GM18907 (cell line): Measurements from ENCODE around the gene COL16A1.

Source experiments
- ATAC-seq: cut with Tn5 transposase; IDR thresholded peaks from one replicate; pipeline ENCODE4 v1.9.1; 2021; ENCODE audit warnings: mild to moderate bottlenecking, moderate library complexity; ENCODE audit not compliant: unreplicated experiment

Gene COL16A1

DNA sequence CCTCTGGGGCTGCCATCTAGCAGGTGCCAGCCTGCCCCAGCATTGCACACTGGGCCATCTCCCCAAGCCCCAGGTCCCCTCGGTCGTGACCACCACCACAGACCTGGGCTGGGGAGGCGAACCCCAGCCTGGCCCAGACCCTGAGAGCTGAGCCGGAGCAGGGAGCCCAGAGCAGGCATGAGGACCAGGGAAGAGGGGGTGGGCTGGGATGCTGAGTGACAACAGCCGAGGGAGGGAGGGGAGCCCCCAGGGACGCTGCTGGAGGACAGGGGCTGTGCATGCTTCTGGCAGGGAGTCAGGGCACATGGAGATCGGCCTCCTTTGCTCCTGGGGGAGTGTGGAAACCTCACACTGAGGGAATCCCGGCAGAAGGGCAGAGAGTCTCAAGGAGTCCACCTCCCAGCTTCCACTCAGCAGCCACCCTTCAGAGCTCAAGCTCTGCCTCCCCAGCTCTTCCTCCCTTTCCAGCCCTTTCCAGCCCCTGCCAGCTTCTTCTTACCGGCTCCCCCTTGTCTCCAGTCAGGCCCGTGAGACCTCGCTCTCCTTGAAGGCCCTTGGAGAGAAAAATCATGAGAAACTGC, 35.4 kb downstream of the COL16A1 start:
- ATAC-seq: no peak

- ATAC-seq: no peak
Measured at GRCh38 chr1:31667065-31667785, 36.6 kb downstream of the COL16A1 start.

DNA sequence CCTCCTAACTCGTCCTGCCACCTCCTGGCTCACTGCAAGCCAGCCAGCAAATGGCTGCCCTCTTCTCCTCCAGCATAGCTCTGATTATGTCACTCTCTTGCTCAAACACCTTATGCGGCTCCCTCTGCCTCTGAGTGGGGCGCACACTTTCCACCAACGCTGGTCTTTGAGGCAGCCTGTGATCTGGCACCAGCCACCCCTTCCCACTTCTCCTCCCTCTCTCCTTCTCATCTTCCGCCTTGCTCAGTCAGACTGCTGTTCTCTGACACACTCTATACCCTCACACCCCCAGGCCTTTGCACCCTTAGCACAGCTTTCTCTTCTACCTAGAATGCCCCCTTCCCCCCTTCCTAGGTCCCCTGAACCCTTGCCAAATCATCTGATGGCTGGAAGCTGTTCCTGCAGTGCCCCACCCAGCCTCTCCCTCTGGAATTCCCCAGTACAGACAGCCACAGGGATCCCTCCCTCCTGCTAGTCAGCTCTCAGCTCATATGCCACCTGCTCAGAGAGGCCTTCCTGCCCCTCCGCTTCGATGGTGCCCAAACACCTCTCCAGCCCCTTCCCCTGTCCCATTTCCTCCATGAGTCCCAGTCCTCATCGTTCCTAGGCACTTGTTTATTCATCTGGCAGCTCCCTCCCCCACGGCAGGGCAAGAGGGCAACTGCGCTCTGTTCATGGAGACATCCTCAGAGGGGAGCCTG, 37.4 kb downstream of the COL16A1 start:
- no peak for ATAC-seq

- ATAC-seq: no peak
Measured at GRCh38 chr1:31665234-31665878, 38.5 kb downstream of the COL16A1 start.

DNA sequence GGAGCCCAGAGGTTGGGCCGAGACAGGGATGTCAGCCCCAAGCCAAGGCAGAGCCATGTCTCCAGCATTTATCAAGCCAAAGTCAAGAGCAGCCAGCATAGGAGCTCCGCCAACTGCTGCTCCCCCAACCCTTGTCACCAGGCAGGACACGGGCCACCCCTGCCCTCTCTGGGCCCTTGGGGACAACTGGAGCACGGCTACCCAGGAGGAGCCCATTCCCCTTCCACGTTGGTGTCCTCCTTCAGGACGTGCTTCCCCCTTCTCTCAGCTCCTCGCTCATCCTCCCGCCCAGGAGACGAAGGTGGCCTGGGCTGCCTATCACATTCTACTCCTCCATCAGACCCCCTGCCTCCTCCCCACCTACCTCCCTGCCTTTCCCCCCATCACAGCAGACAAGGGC, 39.3 kb downstream of the COL16A1 start:
- ATAC-seq: no peak

DNA sequence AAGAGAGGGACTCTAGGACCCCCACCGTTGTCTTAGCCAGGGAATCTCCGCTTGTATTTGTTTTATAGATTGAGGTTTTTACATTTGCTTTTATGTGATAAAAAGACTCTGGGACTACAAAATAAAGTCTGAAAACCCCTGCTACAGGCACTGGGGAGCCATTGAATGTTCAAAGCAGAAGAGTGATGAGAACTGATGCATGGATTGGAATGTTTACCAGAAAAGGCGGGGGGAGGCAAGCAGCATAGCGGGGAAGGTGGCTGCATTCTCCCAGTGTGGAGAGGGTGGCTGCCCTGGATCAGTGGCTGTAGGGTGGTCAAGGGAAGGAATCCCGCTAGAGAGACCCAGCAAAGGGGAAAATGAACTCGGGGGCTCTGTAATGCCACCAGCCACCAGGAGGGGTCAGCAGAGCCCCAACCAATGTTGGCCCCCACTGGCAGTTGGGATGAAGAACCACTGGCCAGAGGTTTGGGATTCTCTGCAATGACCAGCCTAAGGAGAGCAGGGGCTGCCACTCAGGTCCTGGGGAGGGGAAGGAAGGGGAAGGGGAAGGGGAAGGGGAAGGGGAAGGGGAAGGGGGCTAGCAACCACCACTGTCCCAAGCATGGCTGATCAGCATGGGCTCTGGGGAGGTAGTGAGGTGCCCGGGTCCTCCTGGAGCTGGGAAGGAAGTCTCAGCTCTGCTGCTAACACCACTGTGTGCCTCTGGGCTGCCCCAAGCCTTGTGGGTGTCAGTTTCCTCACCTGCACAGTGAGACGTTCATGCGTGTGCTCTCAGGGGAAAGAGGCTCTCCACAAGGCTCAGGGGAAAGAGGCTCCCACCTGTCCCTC, 40.0 kb downstream of the COL16A1 start:
- no peak for ATAC-seq

DNA sequence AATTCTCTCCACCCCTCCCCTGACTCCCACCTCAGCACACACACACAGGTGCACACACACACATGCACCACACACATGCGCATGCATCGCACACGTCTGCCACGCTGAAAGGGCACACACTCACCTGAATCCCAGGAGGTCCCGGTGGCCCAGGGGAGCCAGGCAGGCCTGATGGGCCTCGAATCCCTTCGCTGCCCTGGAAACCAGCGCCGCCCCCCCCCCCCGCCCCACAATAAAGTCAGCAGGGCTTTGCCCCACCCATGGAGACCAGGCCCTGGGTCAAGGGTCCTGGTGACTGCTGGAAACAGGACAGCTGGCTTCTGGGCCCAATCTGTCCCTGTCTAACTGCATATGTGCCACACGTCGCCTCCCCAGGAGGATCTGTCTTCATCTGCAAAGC, 41.4 kb downstream of the COL16A1 start:
- ATAC-seq: no peak

GRCh38 chr1:31661856-31662255, 42.0 kb downstream of the COL16A1 start:
- ATAC-seq: no peak

DNA sequence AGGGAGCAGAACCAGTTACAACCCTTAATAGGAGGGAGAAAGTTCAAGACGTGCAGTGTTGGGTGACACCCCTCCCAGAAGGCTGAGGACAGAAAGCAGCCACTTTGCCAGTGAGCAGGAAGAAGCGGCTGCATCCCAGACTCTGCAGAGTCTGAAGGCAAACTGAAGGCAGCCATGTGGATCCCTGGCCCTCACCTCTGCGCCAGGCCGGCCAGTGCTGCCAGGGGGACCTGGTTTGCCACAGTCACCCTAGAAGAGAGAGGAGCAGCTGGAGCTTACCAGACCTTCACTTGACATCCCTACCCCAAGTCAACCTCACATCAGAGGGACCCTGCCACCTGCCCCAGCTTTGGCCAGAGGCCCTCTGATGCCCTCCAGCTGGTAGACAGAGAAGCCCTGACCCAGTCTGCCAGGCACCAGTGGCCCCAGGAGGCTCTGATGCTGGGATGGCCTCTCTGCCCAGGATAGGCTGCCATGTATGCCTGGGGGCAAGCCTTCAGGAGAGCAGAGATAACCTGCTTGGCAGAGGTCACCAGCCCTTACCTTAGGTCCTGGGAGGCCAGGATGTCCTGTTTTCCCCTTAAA, 42.9 kb downstream of the COL16A1 start:
- ATAC-seq: no peak

- ATAC-seq: no peak
Measured at GRCh38 chr1:31659889-31660288, 43.9 kb downstream of the COL16A1 start.

GRCh38 chr1:31658721-31659120, 45.1 kb downstream of the COL16A1 start:
- no peak for ATAC-seq

GRCh38 chr1:31657972-31658510, 45.8 kb downstream of the COL16A1 start:
- no peak for ATAC-seq

DNA sequence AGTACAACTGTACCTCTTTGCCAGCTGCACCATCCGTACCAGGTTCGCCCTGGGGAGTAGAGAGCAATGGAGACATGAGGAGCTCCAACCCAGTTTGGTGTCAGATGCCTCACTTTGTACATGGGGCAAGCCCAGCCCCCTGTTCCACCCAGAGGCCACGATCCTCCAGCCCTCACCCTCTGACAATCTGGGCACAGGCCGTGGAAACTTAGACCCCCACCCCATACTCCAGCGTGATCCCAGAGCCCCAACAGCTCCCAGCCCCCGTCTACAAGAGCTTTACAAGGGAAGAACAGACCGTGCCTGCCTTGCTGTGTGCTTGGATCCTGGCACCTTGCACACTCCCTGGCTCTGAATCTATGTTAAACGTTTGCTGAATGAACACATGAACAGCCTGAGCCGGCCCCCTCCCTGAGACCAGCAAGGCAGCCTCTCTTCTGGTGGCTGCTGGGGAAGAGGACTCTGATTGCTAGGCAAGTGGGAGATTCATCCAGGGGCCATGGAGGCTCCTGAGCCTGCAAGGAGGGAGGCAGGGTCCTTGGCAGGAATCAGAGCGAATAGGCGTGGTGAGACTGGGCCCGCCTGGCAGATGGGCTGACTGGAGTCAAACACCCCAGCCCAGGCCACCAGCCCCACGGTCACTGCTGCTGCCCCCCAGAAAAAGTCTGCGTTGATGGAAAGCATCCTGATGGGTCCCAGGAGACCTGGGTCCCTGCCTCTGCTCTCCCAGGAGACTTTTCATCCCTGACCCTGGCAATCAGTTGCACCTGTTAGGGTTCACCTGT, 46.6 kb downstream of the COL16A1 start:
- ATAC-seq: no peak

DNA sequence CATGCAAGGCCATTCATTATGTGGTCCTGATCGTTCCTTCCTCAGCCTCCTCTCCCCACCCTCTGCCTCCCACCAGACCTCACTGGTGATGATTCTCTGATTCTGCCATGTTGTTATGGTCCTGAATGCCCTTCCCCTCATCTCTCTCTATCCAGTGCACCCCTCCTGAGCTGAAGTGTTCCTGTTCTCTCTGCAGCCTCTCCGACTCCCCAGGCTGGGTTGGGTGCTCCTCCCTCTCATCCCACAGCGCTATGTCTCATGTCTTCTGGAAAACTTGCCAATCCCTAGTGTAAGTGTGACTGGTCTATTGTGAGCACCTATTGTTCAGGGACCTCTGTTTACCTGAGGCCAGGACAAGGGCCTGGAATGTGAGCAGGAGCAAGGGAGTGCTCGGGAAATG, 48.1 kb downstream of the COL16A1 start:
- ATAC-seq: no peak

GRCh38 chr1:31655104-31655503, 48.7 kb downstream of the COL16A1 start:
- ATAC-seq: no peak

DNA sequence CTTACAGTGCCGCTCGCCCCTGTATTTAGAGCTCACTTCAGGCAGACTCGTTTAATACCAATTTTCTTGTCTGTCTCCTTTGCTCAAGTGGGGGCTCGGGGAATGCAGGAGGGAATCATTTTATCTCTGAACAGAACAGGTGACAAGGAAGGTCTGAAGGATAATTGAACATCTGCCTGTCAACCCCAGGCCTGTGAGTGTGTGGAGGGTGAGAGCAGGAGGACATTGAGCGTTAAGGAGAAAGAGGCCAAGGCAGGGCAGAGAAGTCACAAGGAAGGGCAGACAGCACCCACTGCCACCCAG, 49.4 kb downstream of the COL16A1 start:
- ATAC-seq: no peak

- ATAC-seq: no peak
Measured at GRCh38 chr1:31653717-31654473, 49.9 kb downstream of the COL16A1 start.

DNA sequence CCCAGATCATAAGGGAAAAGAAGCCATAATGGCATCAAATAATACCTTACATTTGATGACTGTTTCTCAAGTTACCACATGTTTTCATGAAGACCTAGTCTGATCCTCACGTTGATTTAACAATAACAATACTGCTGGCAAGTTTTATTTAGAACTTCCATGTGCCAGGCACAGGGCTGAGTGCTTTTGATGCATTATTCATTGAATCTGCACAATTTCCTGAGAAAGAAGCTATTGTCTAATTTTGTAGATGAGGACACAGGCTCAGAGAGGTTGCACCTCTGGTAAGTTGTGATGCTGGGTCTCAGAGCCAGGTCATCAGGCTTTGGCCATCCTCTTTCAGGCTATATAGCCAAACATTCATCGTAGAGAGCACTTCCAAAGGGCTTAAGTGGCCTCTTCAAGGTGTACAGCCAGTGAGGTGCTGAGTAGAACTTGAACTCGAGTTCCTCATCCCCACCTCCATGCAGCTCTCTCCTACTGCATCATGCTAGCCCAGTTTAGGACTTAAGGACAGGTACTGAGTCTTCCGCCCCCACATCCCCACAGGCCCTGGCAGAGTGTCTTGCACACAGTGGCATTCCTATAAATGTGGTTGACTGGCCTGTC, 50.8 kb downstream of the COL16A1 start:
- no peak for ATAC-seq

DNA sequence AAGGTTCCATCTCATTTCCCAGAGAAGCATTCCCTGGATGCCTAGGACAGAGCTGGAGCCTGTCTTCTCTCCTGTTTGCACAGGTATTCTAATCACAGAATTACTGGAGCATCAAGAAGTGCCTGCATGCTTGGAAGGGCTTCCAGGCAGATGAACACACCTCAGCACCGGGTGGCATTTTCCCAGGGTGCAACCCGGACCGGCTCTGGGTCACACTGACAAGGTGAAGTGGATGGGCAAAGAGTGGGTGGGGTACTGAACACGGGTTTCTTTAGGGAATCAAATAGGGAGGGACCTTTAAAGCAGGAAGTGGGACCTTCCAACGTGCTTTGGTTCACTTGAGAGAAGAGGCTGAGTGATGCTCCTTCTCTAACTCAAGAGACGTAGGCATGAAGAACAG, 52.1 kb downstream of the COL16A1 start:
- ATAC-seq: no peak
